A549 (cell line): ENCODE measurements around the gene LOXHD1. TPM values are rescaled to one million over a fixed set of nuclear protein-coding genes. Genes with fewer than 3 reads are reported as not detected.

ENCODE experiments used
- ATAC-seq, 2 experiments: fragments of 200-7000 bp in 1 of 2; fragments of >200 bp in 1 of 2; cut with Nextera tagmentation in 1 of 2; cut with Tn5 transposase in 1 of 2; 3 replicates each; pipeline versions ENCODE4 v1.8.0 to v1.9.1; 2018 to 2020; ENCODE audit warnings: mild to moderate bottlenecking in 1 of 2, moderate library complexity in 1 of 2
- CTCF ChIA-PET: fragments of 300-600 bp; sonication (Branson Sonifier 250); formaldehyde crosslinking; extraction: SDS; loops from one replicate; lab custom pipeline; 2021; ENCODE audit warnings: antibody characterized with exemption, inconsistent platforms; lab: Yijun Ruan, JAX
- POLR2A ChIA-PET: fragments of 350-600 bp; formaldehyde crosslinking; extraction: SDS; loops from one replicate; lab custom pipeline; 2021; ENCODE audit warnings: antibody characterized with exemption, inconsistent platforms; lab: Yijun Ruan, JAX
- DNase-seq, 2 experiments: peaks; one replicate each; pipeline versions ENCODE4 v3.0.0 to v3.0.0-alpha.2; 2011 to 2016; ENCODE audit warnings: low read depth in 1 of 2, low spot score in 1 of 2
- FAIRE-seq: peaks from 2 replicates; lab custom pipeline; 2011; peaks lifted over from hg19 to GRCh38; lab: Jason Lieb, UNC
- H3K27ac ChIP-seq, 2 experiments: fragments of >200 bp; sonication (Bioruptor Twin); formaldehyde crosslinking; 3 replicates each; pipeline ENCODE4 v1.5.1; 2016 to 2017
- H3K4me1 ChIP-seq: fragments of >200 bp; sonication (Bioruptor Twin); formaldehyde crosslinking; 3 replicates; pipeline ENCODE4 v1.6.1; 2016
- H3K4me2 ChIP-seq: fragments of >200 bp; sonication (Bioruptor Twin); formaldehyde crosslinking; 3 replicates; pipeline ENCODE4 v1.6.1; 2016
- H3K4me3 ChIP-seq: fragments of >200 bp; sonication (Bioruptor Twin); formaldehyde crosslinking; 3 replicates; pipeline ENCODE4 v1.5.1; 2016
- H3K9me3 ChIP-seq: fragments of >200 bp; sonication (Bioruptor Twin); formaldehyde crosslinking; 3 replicates; pipeline ENCODE4 v1.6.1; 2016
- CBX2 ChIP-seq: fragments of 200-600 bp; sonication (generic); IDR thresholded peaks from 2 replicates; pipeline ENCODE4 v1.6.1; 2016; ENCODE audit warnings: low read depth, mild to moderate bottlenecking, borderline replicate concordance
- CHD2 ChIP-seq: fragments of 150-350 bp; IDR thresholded peaks from 2 replicates; pipeline ENCODE4 v1.6.1; 2014; ENCODE audit warnings: low read length; ENCODE audit not compliant: partially characterized antibody
- CHD4 ChIP-seq: fragments of 200-600 bp; sonication (generic); IDR thresholded peaks from 2 replicates; pipeline ENCODE4 v1.6.1; 2016; ENCODE audit warnings: antibody characterized with exemption, mild to moderate bottlenecking, borderline replicate concordance
- EHMT2 ChIP-seq: fragments of 200-600 bp; sonication (generic); IDR thresholded peaks from 2 replicates; pipeline ENCODE4 v1.6.1; 2016; ENCODE audit warnings: antibody characterized with exemption, low read depth, mild to moderate bottlenecking, moderate library complexity
- GATA3 ChIP-seq: IDR thresholded peaks from 2 replicates; pipeline ENCODE4 v1.6.1; 2012; ENCODE audit warnings: borderline replicate concordance
- HOXB13 ChIP-seq: fragments of 250-450 bp; sonication (Bioruptor Pico); IDR thresholded peaks from 2 replicates; pipeline ENCODE4 v1.5.0; 2020; ENCODE audit warnings: low read depth, mild to moderate bottlenecking, moderate library complexity
- KDM5A ChIP-seq: fragments of 200-600 bp; sonication (generic); IDR thresholded peaks from 2 replicates; pipeline ENCODE4 v1.6.1; 2016; ENCODE audit warnings: antibody characterized with exemption, mild to moderate bottlenecking
- MAFK ChIP-seq: fragments of 450-650 bp; IDR thresholded peaks from 2 replicates; pipeline ENCODE4 v1.6.1; 2014; ENCODE audit not compliant: partially characterized antibody
- MYC ChIP-seq: IDR thresholded peaks from 2 replicates; pipeline ENCODE4 v1.6.1; 2012; ENCODE audit warnings: mild to moderate bottlenecking, inconsistent platforms, low read length, improper control_type of control experiment, borderline replicate concordance
- NR3C1 ChIP-seq: fragments of >200 bp; sonication (Bioruptor Twin); formaldehyde crosslinking; IDR thresholded peaks from 3 replicates; pipeline ENCODE4 v1.6.1; 2017
- POLR2A ChIP-seq: IDR thresholded peaks from 2 replicates; pipeline ENCODE4 v1.6.1; 2012; ENCODE audit warnings: mild to moderate bottlenecking, low read length
- RFX5 ChIP-seq: fragments of 450-650 bp; IDR thresholded peaks from 2 replicates; pipeline ENCODE4 v1.7.1; 2014; ENCODE audit warnings: antibody characterized with exemption, mild to moderate bottlenecking, moderate library complexity
- RNF2 ChIP-seq: fragments of 200-600 bp; sonication (generic); IDR thresholded peaks from 2 replicates; pipeline ENCODE4 v1.6.1; 2016; ENCODE audit warnings: low read depth, mild to moderate bottlenecking, antibody characterized with exemption, moderate library complexity, borderline replicate concordance
- SMC3 ChIP-seq: fragments of >200 bp; sonication (Bioruptor Twin); formaldehyde crosslinking; IDR thresholded peaks from 3 replicates; pipeline ENCODE4 v1.6.1; 2018; ENCODE audit warnings: inconsistent platforms
- TFCP2L1 ChIP-seq: fragments of 250-450 bp; sonication (Bioruptor Pico); IDR thresholded peaks from 2 replicates; pipeline ENCODE4 v1.5.0; 2021; ENCODE audit warnings: mild to moderate bottlenecking
- TP53 ChIP-seq: fragments of 250-450 bp; sonication (Bioruptor Pico); IDR thresholded peaks from 2 replicates; pipeline ENCODE4 v1.5.0; 2021; ENCODE audit warnings: mild to moderate bottlenecking, moderate library complexity
- ZC3H11A ChIP-seq: fragments of 450-650 bp; IDR thresholded peaks from 2 replicates; pipeline ENCODE4 v1.6.1; 2014; ENCODE audit warnings: antibody characterized with exemption, mild to moderate bottlenecking
- WGBS: methylation state at CpG from one replicate; pipeline ENCODE4 v1.1.6; 2017; ENCODE audit errors: missing lambda C conversion rate; 5-methylcytosine and 5-hydroxymethylcytosine counted together
- polyA plus RNA-seq, 4 experiments: library from polyadenylated mRNA; depleted of rRNA in 3 of 4; stranded (reverse); fragments of >200 nt; fragmentation: RNase III in 1 of 4; extraction: RNeasy Plus Mini Kit Qiagen cat#74134 plus additional on column Dnase treatment in 1 of 4; gene quantifications; 2 replicates in 3 of 4; 3 replicates in 1 of 4; pipeline ENCODE4 v1.2.3, GENCODE V29; 2011 to 2017
- TF ChIP-seq, protein P1 (sequence below): fragments of >200 bp; sonication (Bioruptor Twin); formaldehyde crosslinking; IDR thresholded peaks from 3 replicates; pipeline ENCODE4 v1.5.1; 2016
- TF ChIP-seq, protein P2 (sequence below): fragments of 250-450 bp; sonication (Bioruptor Pico); IDR thresholded peaks from 2 replicates; pipeline ENCODE4 v1.5.0; 2021; ENCODE audit warnings: mild to moderate bottlenecking, moderate library complexity, borderline replicate concordance
- TF ChIP-seq, protein P3 (sequence below): fragments of >200 bp; sonication (Bioruptor Twin); formaldehyde crosslinking; IDR thresholded peaks from 3 replicates; pipeline ENCODE4 v1.6.1; 2016

Gene LOXHD1
- polyA plus RNA-seq, 2 of the 4 experiments (the other 2 are of a cell fraction) = not detected

DNA sequence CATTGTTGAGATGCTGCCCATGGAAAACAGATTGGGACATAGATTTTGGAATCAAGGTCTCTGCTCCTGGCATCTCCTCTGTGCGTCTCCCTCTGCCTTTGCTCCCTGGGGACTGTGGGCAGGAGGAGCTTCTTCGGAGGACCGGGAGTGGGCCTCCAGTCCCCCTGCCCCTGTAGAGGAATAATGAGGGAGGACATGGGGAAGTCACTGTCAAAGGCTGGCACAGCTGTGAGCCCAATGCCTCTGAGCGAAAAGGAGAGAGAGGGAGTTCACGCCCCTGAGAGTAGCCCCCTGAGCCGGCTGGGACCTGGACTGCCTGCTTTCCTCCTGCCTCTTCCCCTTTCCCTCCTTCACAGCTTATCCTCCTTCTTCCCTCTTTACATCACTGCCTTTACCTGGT lies 195.0 kb downstream of the LOXHD1 start:
- Histone ChIP-seq H3K9me3 (no peaks in the 10 kb centered on the region), H3K4me3 (no peak overlapping the region), H3K4me2 (no peak overlapping the region)
- FAIRE-seq = no peak
- whole genome bisulfite sequencing = 79% methylated on average over 6 of the region's 6 CpGs
- POLR2A ChIA-PET = no interaction called here
- ATAC-seq = no peak
- TF ChIP-seq CHD2 (no peak), GATA3 (no peak)
- TF ChIP-seq, all 56 proteins: peak for 0
- DNase-seq = no peak
- CTCF ChIA-PET = interaction anchor here (1.0 kb wide), 1 partner anchor 196 kb away, joined by 3 read pairs; no protein-coding TSS in a partner anchor
- no peaks in the 10 kb centered on the region for H3K4me1 ChIP-seq
- no peak overlapping the region for H3K27ac ChIP-seq

DNA sequence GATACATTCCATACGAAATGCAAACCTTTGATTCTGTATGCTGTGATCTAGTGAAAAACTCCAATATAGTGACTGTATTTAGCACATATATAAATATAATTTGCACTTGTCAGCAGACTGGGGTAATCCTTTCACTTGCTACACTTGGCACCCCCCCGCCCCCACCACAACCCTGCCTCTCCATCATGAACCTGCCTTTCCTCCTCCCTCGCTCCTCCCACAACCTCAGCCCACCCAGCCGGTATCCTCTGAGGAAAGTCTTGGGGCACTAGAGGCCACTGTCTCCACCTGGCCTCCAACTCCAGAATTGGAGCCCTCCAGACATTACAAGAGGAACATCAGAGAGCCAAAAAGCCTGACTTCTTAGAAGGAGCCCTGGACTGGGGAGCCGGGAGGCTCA lies 196.3 kb downstream of the LOXHD1 start:
- no peak overlapping the region for H3K4me3 ChIP-seq
- WGBS = 35% methylated on average over 4 of the region's 5 CpGs
- POLR2A ChIA-PET = no interaction called here
- CTCF ChIA-PET = interaction anchor here (1.0 kb wide), 1 partner anchor 11 kb away, joined by 3 read pairs; no protein-coding TSS in a partner anchor
- no peaks in the 10 kb centered on the region for H3K4me1 ChIP-seq
- no peaks in the 10 kb centered on the region for H3K9me3 ChIP-seq
- ATAC-seq = no peak
- TF ChIP-seq EHMT2 = no peak
- no peak for TF ChIP-seq TFCP2L1 (CRISPR knock-in tag)
- TF ChIP-seq, protein P1, sequence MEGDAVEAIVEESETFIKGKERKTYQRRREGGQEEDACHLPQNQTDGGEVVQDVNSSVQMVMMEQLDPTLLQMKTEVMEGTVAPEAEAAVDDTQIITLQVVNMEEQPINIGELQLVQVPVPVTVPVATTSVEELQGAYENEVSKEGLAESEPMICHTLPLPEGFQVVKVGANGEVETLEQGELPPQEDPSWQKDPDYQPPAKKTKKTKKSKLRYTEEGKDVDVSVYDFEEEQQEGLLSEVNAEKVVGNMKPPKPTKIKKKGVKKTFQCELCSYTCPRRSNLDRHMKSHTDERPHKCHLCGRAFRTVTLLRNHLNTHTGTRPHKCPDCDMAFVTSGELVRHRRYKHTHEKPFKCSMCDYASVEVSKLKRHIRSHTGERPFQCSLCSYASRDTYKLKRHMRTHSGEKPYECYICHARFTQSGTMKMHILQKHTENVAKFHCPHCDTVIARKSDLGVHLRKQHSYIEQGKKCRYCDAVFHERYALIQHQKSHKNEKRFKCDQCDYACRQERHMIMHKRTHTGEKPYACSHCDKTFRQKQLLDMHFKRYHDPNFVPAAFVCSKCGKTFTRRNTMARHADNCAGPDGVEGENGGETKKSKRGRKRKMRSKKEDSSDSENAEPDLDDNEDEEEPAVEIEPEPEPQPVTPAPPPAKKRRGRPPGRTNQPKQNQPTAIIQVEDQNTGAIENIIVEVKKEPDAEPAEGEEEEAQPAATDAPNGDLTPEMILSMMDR = no peak
- TF ChIP-seq CBX2 = no peak
- TF ChIP-seq CHD4 = no peak
- no peak for TF ChIP-seq RFX5
- no peak for TF ChIP-seq HOXB13 (CRISPR knock-in tag)
- no peak for TF ChIP-seq KDM5A
- no peak for TF ChIP-seq MYC
- TF ChIP-seq MAFK = no peak
- no peak for DNase-seq
- H3K4me2 ChIP-seq = no peak overlapping the region
- H3K27ac ChIP-seq = no peak overlapping the region
- no peak for FAIRE-seq

DNA sequence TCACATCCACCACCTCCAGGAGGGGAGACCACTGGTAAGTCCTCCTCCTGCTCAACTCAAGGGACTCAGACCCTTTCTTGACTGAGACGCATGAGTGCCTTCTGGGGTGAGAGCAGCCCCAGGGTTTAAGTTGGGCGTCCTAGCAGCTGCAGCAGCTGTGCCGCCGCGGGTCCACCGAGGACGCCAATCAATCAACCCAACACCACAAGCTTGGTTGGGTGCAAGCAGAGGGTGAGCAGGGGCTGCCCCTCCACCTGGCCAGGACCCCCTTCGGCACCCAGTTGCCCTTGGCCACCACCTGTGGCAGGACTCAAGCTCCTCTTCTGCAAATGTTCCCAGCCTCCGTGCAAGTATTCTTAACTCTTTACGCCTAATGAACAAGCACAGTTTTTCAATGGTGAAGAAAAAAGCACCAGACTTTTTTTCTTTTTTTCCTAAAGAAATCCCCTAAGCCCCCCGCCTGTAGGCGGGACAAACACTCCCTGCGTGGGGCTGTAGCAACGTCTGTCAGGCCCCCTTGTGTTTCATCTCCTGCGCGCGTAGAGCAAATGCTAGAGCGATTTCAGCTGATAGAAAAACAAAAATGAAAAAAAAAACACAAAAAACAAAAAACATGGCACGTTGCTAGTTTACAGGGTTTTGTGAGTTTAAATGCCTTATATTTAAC lies 197.1 kb downstream of the LOXHD1 start:
- CTCF ChIA-PET = interaction anchor here (1.0 kb wide), 1 partner anchor 10 kb away, joined by 3 read pairs; no protein-coding TSS in a partner anchor
- ATAC-seq = no peak

More for the DNA sequence above, 197.1 kb downstream of the LOXHD1 start:
- POLR2A ChIA-PET = no interaction called here
- H3K27ac ChIP-seq = no peak overlapping the region
- no peaks in the 10 kb centered on the region for H3K9me3 ChIP-seq
- no peak overlapping the region for H3K4me3 ChIP-seq
- no peak overlapping the region for H3K4me2 ChIP-seq
- H3K4me1 ChIP-seq = no peaks in the 10 kb centered on the region
- 73% methylated on average over 12 of the region's 19 CpGs for WGBS
- FAIRE-seq (no peak), DNase-seq (no peak)
- TF ChIP-seq, protein P2, sequence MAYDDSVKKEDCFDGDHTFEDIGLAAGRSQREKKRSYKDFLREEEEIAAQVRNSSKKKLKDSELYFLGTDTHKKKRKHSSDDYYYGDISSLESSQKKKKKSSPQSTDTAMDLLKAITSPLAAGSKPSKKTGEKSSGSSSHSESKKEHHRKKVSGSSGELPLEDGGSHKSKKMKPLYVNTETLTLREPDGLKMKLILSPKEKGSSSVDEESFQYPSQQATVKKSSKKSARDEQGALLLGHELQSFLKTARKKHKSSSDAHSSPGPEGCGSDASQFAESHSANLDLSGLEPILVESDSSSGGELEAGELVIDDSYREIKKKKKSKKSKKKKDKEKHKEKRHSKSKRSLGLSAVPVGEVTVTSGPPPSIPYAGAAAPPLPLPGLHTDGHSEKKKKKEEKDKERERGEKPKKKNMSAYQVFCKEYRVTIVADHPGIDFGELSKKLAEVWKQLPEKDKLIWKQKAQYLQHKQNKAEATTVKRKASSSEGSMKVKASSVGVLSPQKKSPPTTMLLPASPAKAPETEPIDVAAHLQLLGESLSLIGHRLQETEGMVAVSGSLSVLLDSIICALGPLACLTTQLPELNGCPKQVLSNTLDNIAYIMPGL (CRISPR knock-in tag) = no peak
- TF ChIP-seq EHMT2 (no peak), RNF2 (no peak), CHD4 (no peak), ZC3H11A (no peak), POLR2A (no peak), TP53 (CRISPR knock-in tag) (no peak), GATA3 (no peak), SMC3 (no peak), NR3C1 (no peak)
- TF ChIP-seq, protein P3, sequence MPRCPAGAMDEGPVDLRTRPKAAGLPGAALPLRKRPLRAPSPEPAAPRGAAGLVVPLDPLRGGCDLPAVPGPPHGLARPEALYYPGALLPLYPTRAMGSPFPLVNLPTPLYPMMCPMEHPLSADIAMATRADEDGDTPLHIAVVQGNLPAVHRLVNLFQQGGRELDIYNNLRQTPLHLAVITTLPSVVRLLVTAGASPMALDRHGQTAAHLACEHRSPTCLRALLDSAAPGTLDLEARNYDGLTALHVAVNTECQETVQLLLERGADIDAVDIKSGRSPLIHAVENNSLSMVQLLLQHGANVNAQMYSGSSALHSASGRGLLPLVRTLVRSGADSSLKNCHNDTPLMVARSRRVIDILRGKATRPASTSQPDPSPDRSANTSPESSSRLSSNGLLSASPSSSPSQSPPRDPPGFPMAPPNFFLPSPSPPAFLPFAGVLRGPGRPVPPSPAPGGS = no peak
